H9 (cell line): ENCODE results near the gene ZNF8. TPM values are rescaled to one million over a fixed set of nuclear protein-coding genes. Genes with fewer than 3 reads are reported as not detected.

ENCODE experiments used
- DNase-seq: peaks from one replicate; pipeline ENCODE4 v3.0.0-alpha.2; 2017
- H2AFZ ChIP-seq: one replicate; pipeline ENCODE4 v1.6.1; 2013; ENCODE audit warnings: mild to moderate bottlenecking, low read length, control low read depth, moderate library complexity
- H2AK5ac ChIP-seq: 2 replicates; pipeline ENCODE4 v1.6.1; 2013; ENCODE audit warnings: low read length, control low read depth, mixed read lengths; ENCODE audit not compliant: insufficient read length
- H2BK120ac ChIP-seq: one replicate; pipeline ENCODE4 v1.6.1; 2013; ENCODE audit warnings: low read depth, mild to moderate bottlenecking, low read length, control low read depth, inconsistent platforms; ENCODE audit not compliant: poor library complexity, severe bottlenecking
- H2BK12ac ChIP-seq: 2 replicates; pipeline ENCODE4 v1.6.1; 2013; ENCODE audit warnings: low read length, control low read depth, mixed read lengths, low read depth; ENCODE audit not compliant: insufficient read length
- H2BK15ac ChIP-seq: 2 replicates; pipeline ENCODE4 v1.6.1; 2013; ENCODE audit warnings: low read depth, low read length, control low read depth
- H2BK20ac ChIP-seq: one replicate; pipeline ENCODE4 v1.6.1; 2013; ENCODE audit warnings: low read depth, mild to moderate bottlenecking, low read length, control low read depth, inconsistent platforms; ENCODE audit not compliant: poor library complexity, severe bottlenecking
- H2BK5ac ChIP-seq: 2 replicates; pipeline ENCODE4 v1.6.1; 2013; ENCODE audit warnings: low read length, control low read depth, mixed read lengths; ENCODE audit not compliant: insufficient read length
- H3K14ac ChIP-seq: 2 replicates; pipeline ENCODE4 v1.6.1; 2013; ENCODE audit warnings: low read length, control low read depth; ENCODE audit not compliant: insufficient read depth
- H3K18ac ChIP-seq: 2 replicates; pipeline ENCODE4 v1.6.1; 2013; ENCODE audit warnings: low read depth, mild to moderate bottlenecking, mixed read lengths, low read length, control low read depth; ENCODE audit not compliant: insufficient read length
- H3K23ac ChIP-seq: 2 replicates; pipeline ENCODE4 v1.6.1; 2013; ENCODE audit warnings: low read length, control low read depth, mixed read lengths, low read depth; ENCODE audit not compliant: insufficient read length
- H3K23me2 ChIP-seq: 2 replicates; pipeline ENCODE4 v1.6.1; 2013; ENCODE audit warnings: low read depth, mild to moderate bottlenecking, mixed read lengths, low read length, control low read depth; ENCODE audit not compliant: insufficient read length, poor library complexity, severe bottlenecking
- H3K27ac ChIP-seq: 2 replicates; pipeline ENCODE4 v1.5.1; 2013; ENCODE audit warnings: low read length, control low read depth, mixed read lengths, low read depth; ENCODE audit not compliant: insufficient read length
- H3K27me3 ChIP-seq: 2 replicates; pipeline ENCODE4 v1.6.1; 2013; ENCODE audit warnings: low read length, control low read depth, inconsistent platforms; ENCODE audit not compliant: insufficient read depth
- H3K4ac ChIP-seq: 2 replicates; pipeline ENCODE4 v1.6.1; 2013; ENCODE audit warnings: low read depth, mild to moderate bottlenecking, control low read depth, inconsistent platforms, low read length, moderate library complexity
- H3K4me1 ChIP-seq: 2 replicates; pipeline ENCODE4 v1.6.1; 2013; ENCODE audit warnings: low read length, control low read depth, inconsistent platforms; ENCODE audit not compliant: insufficient read depth
- H3K4me2 ChIP-seq: 2 replicates; pipeline ENCODE4 v1.6.1; 2013; ENCODE audit warnings: low read length, control low read depth, mixed read lengths; ENCODE audit not compliant: insufficient read length, insufficient read depth
- H3K56ac ChIP-seq: 2 replicates; pipeline ENCODE4 v1.6.1; 2013; ENCODE audit warnings: low read depth, mild to moderate bottlenecking, mixed read lengths, low read length, control low read depth; ENCODE audit not compliant: insufficient read length
- H3K79me1 ChIP-seq: 2 replicates; pipeline ENCODE4 v1.6.1; 2013; ENCODE audit warnings: low read depth, mild to moderate bottlenecking, moderate library complexity, low read length, control low read depth, inconsistent platforms; ENCODE audit not compliant: insufficient read depth, poor library complexity, severe bottlenecking
- H3K79me2 ChIP-seq: 2 replicates; pipeline ENCODE4 v1.6.1; 2013; ENCODE audit warnings: low read length, control low read depth, inconsistent platforms; ENCODE audit not compliant: insufficient read depth
- H3K9ac ChIP-seq: 2 replicates; pipeline ENCODE4 v1.6.1; 2013; ENCODE audit warnings: low read length, control low read depth, mixed read lengths; ENCODE audit not compliant: insufficient read length; ENCODE audit errors: extremely low read depth
- H3K9me3 ChIP-seq: one replicate; pipeline ENCODE4 v1.6.1; 2013; ENCODE audit warnings: low read depth, low read length, inconsistent platforms; ENCODE audit not compliant: control insufficient read depth
- H3T11ph ChIP-seq: one replicate; pipeline ENCODE4 v1.6.1; 2013; ENCODE audit warnings: mild to moderate bottlenecking, low read length, control low read depth, inconsistent platforms
- H4K20me1 ChIP-seq: one replicate; pipeline ENCODE4 v1.6.1; 2013; ENCODE audit not compliant: control insufficient read depth, insufficient read length, insufficient read depth
- H4K5ac ChIP-seq: 2 replicates; pipeline ENCODE4 v1.6.1; 2013; ENCODE audit warnings: low read depth, mild to moderate bottlenecking, mixed read lengths, low read length, control low read depth; ENCODE audit not compliant: insufficient read length
- H4K8ac ChIP-seq: replicated peaks from 2 replicates; pipeline ENCODE4 v1.6.1; 2013; ENCODE audit warnings: low read length, control low read depth, mixed read lengths, low read depth; ENCODE audit not compliant: insufficient read length
- H4K91ac ChIP-seq: 2 replicates; pipeline ENCODE4 v1.6.1; 2013; ENCODE audit warnings: low read depth, mild to moderate bottlenecking, moderate library complexity, mixed read lengths, low read length, control low read depth; ENCODE audit not compliant: insufficient read length
- H3K27ac Mint-ChIP-seq, 3 experiments: 2 replicates in 2 of 3; 3 replicates in 1 of 3; pipeline ENCODE4 v1.8.0; 2020 to 2021; ENCODE audit warnings: mixed read lengths in 3 of 3, mild to moderate bottlenecking in 1 of 3, moderate library complexity in 1 of 3
- H3K27me3 Mint-ChIP-seq: 2 replicates; pipeline ENCODE4 v1.8.0; 2021; ENCODE audit warnings: low read depth, mild to moderate bottlenecking, moderate library complexity, mixed read lengths
- H3K36me3 Mint-ChIP-seq, 3 experiments: 2 replicates in 2 of 3; 3 replicates in 1 of 3; pipeline ENCODE4 v1.8.0; 2020 to 2021; ENCODE audit warnings: low read depth in 3 of 3, mixed read lengths in 3 of 3; ENCODE audit not compliant: insufficient read depth in 1 of 3
- H3K4me1 Mint-ChIP-seq, 2 experiments: 2 replicates each; pipeline ENCODE4 v1.8.0; 2020; ENCODE audit warnings: mixed read lengths in 2 of 2
- H3K4me3 Mint-ChIP-seq, 2 experiments: 2 replicates in 1 of 2; 3 replicates in 1 of 2; pipeline ENCODE4 v1.8.0; 2020 to 2021; ENCODE audit warnings: mild to moderate bottlenecking in 2 of 2, mixed read lengths in 2 of 2, moderate library complexity in 1 of 2
- H3K9me3 Mint-ChIP-seq, 2 experiments: 2 replicates in 1 of 2; 3 replicates in 1 of 2; pipeline ENCODE4 v1.8.0; 2020; ENCODE audit warnings: mild to moderate bottlenecking in 2 of 2, mixed read lengths in 2 of 2, moderate library complexity in 1 of 2
- CTCF ChIP-seq: fragments of 200-600 bp; sonication (generic); conservative IDR thresholded peaks from 3 replicates; pipeline ENCODE4 v1.8.0; 2021; ENCODE audit warnings: antibody characterized with exemption, mild to moderate bottlenecking
- WGBS: extraction: QIAGEN DNeasy Blood & Tissue Kit; methylation state at CpG from one replicate; pipeline ENCODE4 v1.1.7; 2013; ENCODE audit warnings: missing lambda C conversion rate, low lambda C conversion rate, mixed read lengths; ENCODE audit not compliant: insufficient read length; ENCODE audit errors: extremely low coverage; 5-methylcytosine and 5-hydroxymethylcytosine counted together
- total RNA-seq: library from RNA; stranded (reverse); gene quantifications from 2 replicates; pipeline ENCODE4 v1.2.1, GENCODE V29; 2021

Gene ZNF8
- total RNA-seq, 1 experiment from 2014 or later: 17.3 TPM

GRCh38 chr19:58336216-58336615 lies 57.5 kb downstream of the ZNF8 start:
- no peak overlapping the region for H4K5ac ChIP-seq
- no peak overlapping the region for H2BK5ac ChIP-seq
- H3K4me3 Mint-ChIP-seq: no peak overlapping the region
- no peak overlapping the region for H2BK120ac ChIP-seq
- no peak overlapping the region for H3K18ac ChIP-seq
- no peaks in the 10 kb centered on the region for H3K4me1 Mint-ChIP-seq
- H3K9me3 ChIP-seq: no peaks in the 10 kb centered on the region
- no peak overlapping the region for H2BK15ac ChIP-seq
- DNase-seq: no peak
- no peaks in the 10 kb centered on the region for H3K27me3 ChIP-seq
- no peak overlapping the region for H3K4ac ChIP-seq
- H3K27ac ChIP-seq: no peak overlapping the region
- no peak overlapping the region for H2AFZ ChIP-seq
- H3K9me3 Mint-ChIP-seq: no peaks in the 10 kb centered on the region; a peak in 1 of 5 replicates
- peaks cover 14 to 34% (median 24%) of the 10 kb centered on the region in 3 experiments; a peak in 6 of 7 replicates for H3K36me3 Mint-ChIP-seq
- no peak overlapping the region for H3K56ac ChIP-seq
- WGBS: no CpG with 5 or more reads among the region's 1 CpG
- no peak overlapping the region for H3K14ac ChIP-seq
- no peaks in the 10 kb centered on the region for H3K4me1 ChIP-seq
- no peak overlapping the region for H4K91ac ChIP-seq
- no peak overlapping the region for H4K8ac ChIP-seq
- no peak overlapping the region for H2BK20ac ChIP-seq
- H2AK5ac ChIP-seq: no peak overlapping the region
- no peaks in the 10 kb centered on the region for H3K79me1 ChIP-seq
- no peak overlapping the region for H3T11ph ChIP-seq
- no peaks in the 10 kb centered on the region for H4K20me1 ChIP-seq
- no peak overlapping the region for H3K4me2 ChIP-seq
- no peak overlapping the region for H3K23ac ChIP-seq
- H2BK12ac ChIP-seq: no peak overlapping the region
- no peaks in the 10 kb centered on the region for H3K27me3 Mint-ChIP-seq
- H3K79me2 ChIP-seq: no peaks in the 10 kb centered on the region
- no peaks in the 10 kb centered on the region for H3K23me2 ChIP-seq
- no peak overlapping the region for H3K9ac ChIP-seq
- no peak overlapping the region; a peak in 1 of 7 replicates for H3K27ac Mint-ChIP-seq
- no peak for TF ChIP-seq CTCF
